Measurements from ENCODE around the gene LRRC8C.

LRRC8C gene

GRCh38 chr1:89728381-89728780, 95.5 kb downstream of the LRRC8C start:
- DNase-seq, result no peak

- no peak for DNase-seq
Observed at GRCh38 chr1:89732206-89732605, 99.3 kb downstream of the LRRC8C start.

- no peak for DNase-seq
Observed at GRCh38 chr1:89732643-89733222, 99.8 kb downstream of the LRRC8C start.

GRCh38 chr1:89733748-89734147, 100.8 kb downstream of the LRRC8C start:
- DNase-seq, result no peak

GRCh38 chr1:89734442-89734841, 101.5 kb downstream of the LRRC8C start:
- peak in 1 of 51 donors; percentile 19 for DNase-seq

GRCh38 chr1:89735479-89735878, 102.6 kb downstream of the LRRC8C start:
- DNase-seq, result no peak

GRCh38 chr1:89736937-89737733, 104.2 kb downstream of the LRRC8C start:
- no peak for DNase-seq

GRCh38 chr1:89737985-89738510, 105.1 kb downstream of the LRRC8C start:
- DNase-seq, result no peak

GRCh38 chr1:89739013-89739843, 106.3 kb downstream of the LRRC8C start:
- DNase-seq, result peak in 2 of 51 donors; percentile 11 to 35

- DNase-seq, result no peak
Observed at GRCh38 chr1:89739844-89740216, 106.9 kb downstream of the LRRC8C start.

- no peak for DNase-seq
Observed at GRCh38 chr1:89743788-89744187, 110.9 kb downstream of the LRRC8C start.

- no peak for DNase-seq
Observed at GRCh38 chr1:89746424-89747149, 113.7 kb downstream of the LRRC8C start.

- no peak for DNase-seq
Observed at GRCh38 chr1:89753761-89754160, 120.8 kb downstream of the LRRC8C start.

GRCh38 chr1:89754518-89754917, 121.6 kb downstream of the LRRC8C start:
- peak in 1 of 51 donors; percentile 6 for DNase-seq

GRCh38 chr1:89755591-89755990, 122.7 kb downstream of the LRRC8C start:
- DNase-seq, result no peak

- DNase-seq, result peak in 6 of 51 donors; percentile 4 to 30 (median 10)
Observed at GRCh38 chr1:89757532-89757931, 124.6 kb downstream of the LRRC8C start.

GRCh38 chr1:89758156-89758555, 125.2 kb downstream of the LRRC8C start:
- DNase-seq, result no peak

GRCh38 chr1:89759036-89759435, 126.1 kb downstream of the LRRC8C start:
- DNase-seq, result no peak

GRCh38 chr1:89760496-89760895, 127.6 kb downstream of the LRRC8C start:
- no peak for DNase-seq

GRCh38 chr1:89761338-89761737, 128.4 kb downstream of the LRRC8C start:
- no peak for DNase-seq

- no peak for DNase-seq
Observed at GRCh38 chr1:89761901-89762300, 129.0 kb downstream of the LRRC8C start.

All from hypothalamus (tissue), 51 donors.